ENCODE data around the gene SERINC2. TPM values are rescaled to one million over a fixed set of nuclear protein-coding genes. Genes with fewer than 3 reads are reported as not detected.

SERINC2 gene
- total RNA-seq, 1 experiment from 2014 or later: 14.1 TPM

DNA sequence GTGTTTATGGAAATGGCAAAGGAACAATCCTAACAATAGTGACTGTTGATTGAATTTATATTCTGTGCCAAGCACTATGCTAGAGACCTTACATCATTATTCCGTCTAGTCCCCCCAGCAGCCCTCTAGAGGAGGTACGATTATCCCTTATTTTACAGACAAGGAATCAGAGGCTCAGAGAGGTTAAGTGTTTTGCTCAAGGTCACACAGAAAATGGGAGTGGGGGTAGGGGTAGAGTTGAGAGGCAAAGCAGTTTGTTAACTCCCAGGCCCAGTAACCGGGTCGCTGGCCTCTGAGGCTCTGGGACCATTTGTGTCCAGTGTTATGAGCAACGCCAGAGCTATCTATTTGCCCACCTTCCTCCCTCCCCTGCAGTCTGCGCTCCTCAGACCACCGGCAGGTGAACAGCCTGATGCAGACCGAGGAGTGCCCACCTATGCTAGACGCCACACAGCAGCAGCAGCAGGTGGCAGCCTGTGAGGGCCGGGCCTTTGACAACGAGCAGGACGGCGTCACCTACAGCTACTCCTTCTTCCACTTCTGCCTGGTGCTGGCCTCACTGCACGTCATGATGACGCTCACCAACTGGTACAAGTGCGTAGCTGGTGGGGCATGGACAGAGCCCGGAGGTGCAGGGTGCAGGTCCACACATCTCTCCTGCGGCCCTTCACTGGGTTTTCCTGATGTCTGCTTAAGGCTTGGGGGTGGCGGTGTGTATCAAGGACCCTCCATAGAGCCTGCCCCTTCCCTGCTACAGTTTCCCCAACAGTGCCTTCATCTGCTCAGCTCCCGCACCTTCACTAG is 19.8 kb downstream of the SERINC2 start:
- Histone ChIP-seq H3K4ac (ENCODE audit: low read depth, low read length) (no peak overlapping the region), H3K4me1 (ENCODE audit: insufficient read depth, low read length) (no peaks in the 10 kb centered on the region), H3K9me3 (ENCODE audit: control insufficient read depth, low read depth, low read length) (no peaks in the 10 kb centered on the region), H4K20me1 (ENCODE audit: control insufficient read depth, insufficient read depth, insufficient read length) (no peaks in the 10 kb centered on the region), H3T11ph (ENCODE audit: low read length) (no peak overlapping the region), H2BK12ac (ENCODE audit: insufficient read length, low read depth, low read length) (no peak overlapping the region), H4K91ac (ENCODE audit: insufficient read length, low read depth, low read length) (no peak overlapping the region), H3K4me2 (ENCODE audit: insufficient read depth, insufficient read length, low read length) (no peak overlapping the region), H4K8ac (replicated peaks; ENCODE audit: insufficient read length, low read depth, low read length) (no peak overlapping the region), H3K18ac (ENCODE audit: insufficient read length, low read depth, low read length) (no peak overlapping the region), H2BK20ac (ENCODE audit: low read depth, low read length, poor library complexity, severe bottlenecking) (no peak overlapping the region), H3K79me1 (ENCODE audit: insufficient read depth, low read depth, low read length, poor library complexity, severe bottlenecking) (no peaks in the 10 kb centered on the region), H2BK15ac (ENCODE audit: low read depth, low read length) (no peak overlapping the region), H3K14ac (ENCODE audit: insufficient read depth, low read length) (no peak overlapping the region), H2AFZ (ENCODE audit: low read length) (no peak overlapping the region), H3K79me2 (ENCODE audit: insufficient read depth, low read length) (no peaks in the 10 kb centered on the region), H3K27ac (ENCODE audit: insufficient read length, low read depth, low read length) (no peak overlapping the region), H2BK120ac (ENCODE audit: low read depth, low read length, poor library complexity, severe bottlenecking) (no peak overlapping the region), H3K27me3 (ENCODE audit: insufficient read depth, low read length) (no peaks in the 10 kb centered on the region), H3K23me2 (ENCODE audit: insufficient read length, low read depth, low read length, poor library complexity, severe bottlenecking) (no peaks in the 10 kb centered on the region), H4K5ac (ENCODE audit: insufficient read length, low read depth, low read length) (no peak overlapping the region), H2BK5ac (ENCODE audit: insufficient read length, low read length) (no peak overlapping the region), H2AK5ac (ENCODE audit: insufficient read length, low read length) (no peak overlapping the region), H3K56ac (ENCODE audit: insufficient read length, low read depth, low read length) (no peak overlapping the region), H3K23ac (ENCODE audit: insufficient read length, low read depth, low read length) (no peak overlapping the region), H3K9ac (ENCODE audit: extremely low read depth, insufficient read length, low read length) (no peak overlapping the region)
- H3K9me3 Mint-ChIP-seq: no peaks in the 10 kb centered on the region
- no peaks in the 10 kb centered on the region; the same call in 1 of the 2 replicates for H3K27me3 Mint-ChIP-seq (ENCODE audit: low read depth)
- no CpG with 5 or more reads among the region's 20 CpGs for WGBS (ENCODE audit: extremely low coverage, insufficient read length, low lambda C conversion rate)
- peak overlapping the region in 1 of 3 experiments; percentile 1; a peak in 2 of 7 replicates for H3K27ac Mint-ChIP-seq
- H3K4me1 Mint-ChIP-seq: peaks cover 5 to 16% of the 10 kb centered on the region in 2 experiments
- H3K36me3 Mint-ChIP-seq (ENCODE audit: insufficient read depth in 1 of 3, low read depth in 3 of 3): peaks cover 4 to 21% (median 10%) of the 10 kb centered on the region in 3 experiments; a peak in 6 of 7 replicates
- no peak overlapping the region for H3K4me3 Mint-ChIP-seq
- TF ChIP-seq, protein P1, sequence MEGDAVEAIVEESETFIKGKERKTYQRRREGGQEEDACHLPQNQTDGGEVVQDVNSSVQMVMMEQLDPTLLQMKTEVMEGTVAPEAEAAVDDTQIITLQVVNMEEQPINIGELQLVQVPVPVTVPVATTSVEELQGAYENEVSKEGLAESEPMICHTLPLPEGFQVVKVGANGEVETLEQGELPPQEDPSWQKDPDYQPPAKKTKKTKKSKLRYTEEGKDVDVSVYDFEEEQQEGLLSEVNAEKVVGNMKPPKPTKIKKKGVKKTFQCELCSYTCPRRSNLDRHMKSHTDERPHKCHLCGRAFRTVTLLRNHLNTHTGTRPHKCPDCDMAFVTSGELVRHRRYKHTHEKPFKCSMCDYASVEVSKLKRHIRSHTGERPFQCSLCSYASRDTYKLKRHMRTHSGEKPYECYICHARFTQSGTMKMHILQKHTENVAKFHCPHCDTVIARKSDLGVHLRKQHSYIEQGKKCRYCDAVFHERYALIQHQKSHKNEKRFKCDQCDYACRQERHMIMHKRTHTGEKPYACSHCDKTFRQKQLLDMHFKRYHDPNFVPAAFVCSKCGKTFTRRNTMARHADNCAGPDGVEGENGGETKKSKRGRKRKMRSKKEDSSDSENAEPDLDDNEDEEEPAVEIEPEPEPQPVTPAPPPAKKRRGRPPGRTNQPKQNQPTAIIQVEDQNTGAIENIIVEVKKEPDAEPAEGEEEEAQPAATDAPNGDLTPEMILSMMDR (conservative IDR thresholded peaks at IDR 0.05): no peak
- DNase-seq: peak; percentile 29
